OCI-M2 (cell line): Measurements from ENCODE around the gene ARHGAP40.
"Not testable (repeated sequence)": the region's sequence is repeated elsewhere in the genome, so short reads cannot be mapped to it uniquely, and the experiment has no call there.

Experiments
- DNase-seq: peaks from one replicate; lab custom pipeline; 2025; ENCODE audit not compliant: unreplicated experiment; lab: John Stamatoyannopoulos, UW

ARHGAP40 gene

DNA sequence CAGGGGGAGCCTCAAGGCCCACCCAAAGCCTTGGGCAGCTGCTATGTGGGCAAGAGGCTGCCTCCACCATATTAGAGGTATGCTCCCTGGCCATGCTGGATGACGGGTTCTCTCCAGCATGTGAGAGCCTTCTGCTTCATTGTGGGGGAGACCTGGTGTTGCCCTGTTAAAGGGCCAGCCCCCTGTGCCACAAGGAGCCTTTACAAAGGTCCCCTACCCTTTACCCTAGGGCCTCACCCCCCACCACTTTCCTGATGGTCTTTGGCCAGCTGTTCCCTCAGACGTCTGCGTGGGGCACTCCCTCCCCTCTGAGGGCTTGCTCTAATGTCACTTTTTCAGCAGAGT lies 15.5 kb upstream of the ARHGAP40 start:
- DNase-seq, result no peak

GRCh38 chr20:38588303-38588702 lies 13.3 kb upstream of the ARHGAP40 start:
- DNase-seq, result no peak

DNA sequence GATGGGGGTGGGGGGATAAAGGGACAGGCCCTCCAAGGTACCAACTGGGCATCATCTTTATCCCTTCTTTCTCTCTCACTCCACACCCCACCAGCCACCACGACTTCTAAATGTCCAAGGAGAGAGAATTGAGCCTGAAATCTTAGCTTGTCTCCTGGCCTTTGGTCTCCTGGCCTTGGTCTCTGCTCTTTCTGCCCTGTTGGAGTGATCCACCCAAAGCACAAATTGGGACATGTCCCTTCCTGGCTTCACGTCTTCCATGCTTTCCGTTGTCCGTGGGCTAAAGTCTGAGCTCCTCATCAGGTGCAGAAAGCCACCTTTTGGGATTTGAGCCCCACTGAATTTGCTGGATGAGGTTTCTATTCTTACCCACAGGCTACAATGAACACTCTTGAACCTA lies 12.3 kb upstream of the ARHGAP40 start:
- no peak for DNase-seq

DNA sequence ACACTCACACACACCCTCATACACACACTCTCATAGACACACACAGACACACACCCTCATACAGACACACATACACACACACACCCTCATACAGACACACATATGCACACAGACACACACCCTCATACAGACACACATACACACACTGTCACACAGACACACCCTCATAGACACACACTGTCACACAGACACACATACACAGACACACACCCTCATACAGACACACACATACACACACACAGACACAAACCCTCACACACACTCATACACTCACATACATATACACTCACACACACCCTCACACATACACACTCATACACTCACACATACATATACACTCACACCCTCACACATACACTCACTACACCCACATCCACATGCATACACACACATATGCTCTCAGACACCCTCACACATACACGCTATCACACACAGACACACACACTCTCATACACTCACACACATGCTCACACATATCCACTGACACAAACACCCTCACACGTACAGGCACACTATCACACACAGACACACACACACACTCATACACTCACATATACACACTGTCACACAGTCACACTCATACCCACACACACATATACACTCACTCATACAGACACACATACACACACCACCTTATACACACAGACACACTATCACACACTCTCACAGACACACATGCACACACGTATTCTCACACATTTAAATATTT lies 11.5 kb upstream of the ARHGAP40 start:
- no peak for DNase-seq

DNA sequence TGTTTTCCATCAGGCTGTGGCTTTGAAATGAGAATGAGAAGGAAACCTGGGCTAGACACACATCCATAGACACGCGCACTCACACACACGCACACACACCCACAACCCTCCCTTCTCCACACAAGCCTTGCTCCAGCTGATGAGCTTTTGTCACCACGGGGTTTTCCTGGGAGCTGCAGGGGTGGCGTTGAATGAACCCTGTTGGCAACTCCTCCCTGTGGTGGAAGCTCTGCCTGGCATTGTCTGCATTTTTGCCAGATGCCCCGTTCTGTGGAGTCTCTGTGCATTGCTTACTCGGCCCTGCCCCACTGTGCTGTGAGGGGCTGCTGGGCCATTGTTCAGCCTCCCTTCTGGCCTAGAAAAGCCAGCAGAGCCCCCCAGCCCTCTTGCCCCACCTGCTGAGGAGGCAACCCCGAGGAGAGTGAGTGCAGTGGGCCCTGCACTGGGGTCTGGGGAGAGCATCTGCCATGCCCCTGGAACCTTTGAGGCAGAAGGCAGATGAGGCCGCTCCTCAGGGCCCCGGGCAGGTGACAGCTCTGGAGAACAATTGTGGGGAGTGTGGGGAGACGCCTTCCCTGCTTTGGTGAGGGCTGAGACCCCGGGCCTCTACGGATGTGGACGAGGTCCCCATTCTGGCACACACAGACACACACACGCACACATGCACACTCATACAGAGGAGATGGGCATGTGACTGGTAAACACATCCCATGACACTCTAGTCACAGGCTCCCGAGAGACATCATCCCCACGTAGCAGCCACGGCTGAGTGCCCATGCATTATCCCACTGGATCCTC lies 10.7 kb upstream of the ARHGAP40 start:
- no peak for DNase-seq

DNA sequence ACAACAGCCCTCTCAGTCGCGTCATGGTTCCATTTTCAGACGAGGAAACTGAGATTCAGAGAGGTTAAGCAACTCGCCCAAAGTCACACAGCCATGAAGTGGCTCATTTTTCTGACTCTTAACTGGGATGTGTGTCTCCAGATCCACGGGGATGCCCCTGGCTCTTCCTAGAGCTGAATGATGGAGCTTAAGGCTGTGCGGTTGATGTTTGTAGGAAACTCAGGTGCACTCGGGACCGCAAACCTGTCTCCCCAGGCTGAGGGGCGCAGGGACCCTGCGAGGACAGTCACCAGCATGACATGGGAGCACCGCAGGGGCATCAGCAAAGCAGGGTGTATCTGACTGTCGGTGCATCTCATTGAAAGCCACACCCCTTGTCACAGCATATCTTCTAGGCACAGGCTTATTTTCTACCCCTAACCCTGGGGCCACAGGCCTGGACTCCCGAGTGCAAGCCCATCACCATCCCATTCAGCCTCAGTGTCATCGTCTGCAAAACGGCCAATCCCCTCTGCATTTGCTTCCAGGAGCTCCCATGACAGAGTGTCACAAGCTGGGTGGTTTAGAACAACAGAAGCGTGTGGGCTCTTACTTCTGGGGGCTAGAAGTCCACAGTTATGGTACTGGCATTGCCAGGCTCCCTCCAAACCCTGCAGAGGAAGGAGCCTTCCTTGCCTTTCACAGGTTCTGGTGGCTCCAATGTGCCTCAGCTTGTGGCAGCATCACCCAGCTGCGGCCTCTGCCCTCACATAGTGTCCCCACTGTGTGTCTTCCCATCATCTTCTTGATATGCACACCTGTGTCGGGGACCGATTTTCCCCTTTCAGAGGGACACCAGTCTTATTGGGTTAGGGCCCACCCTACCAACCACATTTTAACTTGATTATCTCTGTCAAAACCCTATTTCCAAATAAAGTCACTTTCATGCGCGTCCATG lies 9.9 kb upstream of the ARHGAP40 start:
- no peak for DNase-seq

- DNase-seq, result not testable (repeated sequence)
These were observed 9.2 kb upstream of the ARHGAP40 start for GRCh38 chr20:38592411-38592790.

GRCh38 chr20:38594281-38594680 lies 7.3 kb upstream of the ARHGAP40 start:
- DNase-seq, result not testable (repeated sequence)

DNA sequence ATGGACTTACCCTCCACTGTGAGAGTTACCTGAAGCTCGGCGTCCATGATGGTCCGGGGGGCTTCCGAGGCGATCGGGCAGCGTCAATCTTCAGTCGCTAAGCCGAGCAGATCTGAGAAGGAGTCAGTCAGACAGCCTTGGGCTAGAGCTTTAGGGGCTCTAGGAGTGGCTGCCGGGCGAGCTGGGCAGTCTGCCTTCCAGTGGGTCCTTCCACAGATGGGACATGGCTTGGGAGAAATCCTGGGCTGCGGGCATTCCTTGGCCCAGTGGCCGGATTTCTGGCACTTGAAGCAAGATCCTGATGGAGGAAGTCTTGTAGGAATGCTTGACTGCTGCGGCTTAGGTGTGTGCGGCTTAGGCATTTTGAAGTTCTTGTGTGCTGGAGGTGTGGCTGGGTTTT lies 5.7 kb upstream of the ARHGAP40 start:
- not testable (repeated sequence) for DNase-seq

DNA sequence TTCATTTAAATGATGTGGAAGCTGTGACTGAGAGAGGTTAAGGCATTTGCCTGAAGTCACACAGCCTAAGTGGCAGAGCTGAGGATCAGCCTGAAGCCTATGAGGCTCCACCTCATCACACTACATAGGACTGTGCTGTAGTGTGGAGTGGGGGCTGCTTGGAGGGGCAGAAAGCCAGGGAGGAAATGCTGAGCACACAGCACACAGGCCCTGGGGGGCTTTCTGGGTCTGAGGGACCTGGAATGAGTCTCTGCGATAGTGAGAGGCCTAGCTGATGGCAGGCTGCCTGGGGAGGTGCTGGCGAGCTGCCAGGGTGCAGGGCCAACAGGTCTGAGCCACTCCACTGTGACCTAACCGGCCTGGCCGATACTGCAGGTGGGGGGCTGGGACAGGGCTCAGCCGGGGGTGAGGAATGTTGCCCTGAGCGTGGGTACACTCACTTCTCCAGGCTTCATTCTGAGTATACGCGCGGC lies 2.2 kb upstream of the ARHGAP40 start:
- no peak for DNase-seq

DNA sequence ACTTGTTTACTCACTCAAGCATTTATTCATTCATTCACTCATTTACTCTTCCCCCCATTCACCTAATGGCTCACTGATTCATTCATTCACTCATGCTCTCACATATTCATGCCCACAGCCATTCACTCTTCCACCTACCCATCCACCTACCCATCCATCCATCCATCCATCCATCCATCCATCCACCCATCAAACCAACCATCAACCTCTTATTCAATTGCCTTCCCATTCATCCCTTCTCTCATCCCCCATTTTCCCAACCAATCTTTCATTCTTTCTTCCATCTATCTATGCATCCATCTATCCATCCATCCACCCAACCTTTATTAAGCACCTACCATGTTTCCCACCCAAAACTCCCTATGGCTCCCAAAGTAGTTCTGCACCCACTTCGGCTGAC lies 1.6 kb upstream of the ARHGAP40 start:
- no peak for DNase-seq

GRCh38 chr20:38602185-38602581 lies 574 bp downstream of the ARHGAP40 start:
- DNase-seq, result no peak

- no peak for DNase-seq
These were observed 1.7 kb downstream of the ARHGAP40 start for GRCh38 chr20:38603286-38603685.

- no peak for DNase-seq
These were observed 3.3 kb downstream of the ARHGAP40 start for GRCh38 chr20:38604873-38605303.

DNA sequence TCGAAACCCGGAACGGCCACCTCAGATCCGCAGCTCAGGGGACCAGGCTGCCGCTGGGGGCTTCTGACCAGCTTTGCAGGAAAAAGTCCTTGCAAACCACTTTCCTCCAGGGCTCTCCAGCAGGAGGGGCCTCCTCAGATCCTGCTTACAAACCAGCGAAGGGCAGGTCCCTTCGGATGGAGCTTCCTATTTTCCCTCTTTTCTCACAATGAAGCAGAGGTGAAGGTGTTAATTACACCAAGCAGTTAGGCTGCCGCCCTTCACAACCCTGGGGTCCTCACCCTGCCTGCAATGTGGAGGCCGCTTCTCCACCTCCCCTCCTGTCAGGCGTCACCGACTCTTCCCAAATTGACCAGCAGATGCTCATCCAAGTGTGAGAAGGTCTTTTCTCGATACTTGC lies 5.7 kb downstream of the ARHGAP40 start:
- no peak for DNase-seq

DNA sequence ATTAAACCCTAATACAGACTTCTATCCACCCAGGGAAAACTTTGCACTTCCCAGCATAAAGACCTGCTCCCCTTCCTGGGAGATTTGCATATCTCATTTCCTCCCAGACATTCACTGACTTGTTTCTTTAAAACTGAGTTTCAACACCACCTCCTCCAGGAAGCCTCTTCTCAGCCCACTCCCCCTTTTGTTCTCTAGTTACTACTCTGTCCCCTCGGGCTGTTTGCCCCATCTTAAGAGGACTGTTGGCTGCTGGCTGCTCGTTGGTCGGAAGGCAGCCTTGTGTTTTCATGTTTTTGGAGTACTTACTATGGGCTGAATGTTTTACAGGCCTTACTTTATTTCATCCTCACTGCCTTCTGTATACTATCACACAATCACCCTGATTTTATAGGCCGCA lies 6.6 kb downstream of the ARHGAP40 start:
- no peak for DNase-seq

- DNase-seq, result no peak
These were observed 8.2 kb downstream of the ARHGAP40 start for GRCh38 chr20:38609815-38610214.

DNA sequence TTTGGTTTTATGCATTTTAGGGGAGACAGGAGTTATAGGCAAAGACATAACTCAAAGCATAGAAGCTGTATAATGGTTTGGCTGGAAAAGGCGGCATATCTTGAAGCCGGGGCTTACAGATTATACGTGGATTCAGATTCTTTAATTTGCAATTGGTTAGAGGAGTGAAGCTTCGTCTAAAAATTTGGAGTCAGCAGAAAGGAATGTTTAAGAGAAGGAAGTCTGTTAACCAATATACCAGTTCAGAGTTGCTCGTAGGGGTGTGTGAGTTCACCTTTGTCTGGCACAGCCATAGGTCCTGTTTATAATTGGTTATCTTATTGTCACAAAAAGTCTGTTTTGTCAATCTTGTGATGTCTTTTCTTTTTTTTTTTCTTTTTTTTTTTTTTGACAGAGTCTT lies 8.9 kb downstream of the ARHGAP40 start:
- DNase-seq, result no peak

- DNase-seq, result no peak
These were observed 11.3 kb downstream of the ARHGAP40 start for GRCh38 chr20:38612751-38613515.

- no peak for DNase-seq
These were observed 13.7 kb downstream of the ARHGAP40 start for GRCh38 chr20:38615283-38615682.

DNA sequence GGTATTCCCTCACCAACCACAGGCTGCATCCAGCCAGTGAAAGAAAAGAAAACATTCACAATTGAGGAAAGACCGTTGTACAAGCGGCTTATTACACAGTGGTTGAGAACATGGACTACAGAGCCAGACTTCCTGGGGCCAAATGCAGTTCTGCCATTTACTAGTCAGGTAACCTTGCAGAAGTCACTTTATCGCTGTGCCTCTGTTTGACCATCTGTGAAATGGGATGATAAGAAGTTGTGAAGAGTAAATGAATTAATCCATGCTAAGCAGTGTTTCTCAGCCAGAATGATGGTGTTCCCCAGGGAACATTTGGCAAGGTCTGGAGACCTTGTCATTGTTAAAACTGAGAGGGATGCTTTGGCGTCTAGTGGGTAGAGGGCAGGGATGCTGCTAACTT lies 14.8 kb downstream of the ARHGAP40 start:
- DNase-seq, result no peak
